H9 (cell line): ENCODE measurements around the gene TMC2. TPM values are rescaled to one million over a fixed set of nuclear protein-coding genes. Genes with fewer than 3 reads are reported as not detected.

Source experiments
- DNase-seq: peaks from one replicate; pipeline ENCODE4 v3.0.0-alpha.2; 2017
- H2AFZ ChIP-seq: one replicate; pipeline ENCODE4 v1.6.1; 2013; ENCODE audit warnings: mild to moderate bottlenecking, low read length, control low read depth, moderate library complexity
- H2AK5ac ChIP-seq: 2 replicates; pipeline ENCODE4 v1.6.1; 2013; ENCODE audit warnings: low read length, control low read depth, mixed read lengths; ENCODE audit not compliant: insufficient read length
- H2BK120ac ChIP-seq: one replicate; pipeline ENCODE4 v1.6.1; 2013; ENCODE audit warnings: low read depth, mild to moderate bottlenecking, low read length, control low read depth, inconsistent platforms; ENCODE audit not compliant: poor library complexity, severe bottlenecking
- H2BK12ac ChIP-seq: 2 replicates; pipeline ENCODE4 v1.6.1; 2013; ENCODE audit warnings: low read length, control low read depth, mixed read lengths, low read depth; ENCODE audit not compliant: insufficient read length
- H2BK15ac ChIP-seq: 2 replicates; pipeline ENCODE4 v1.6.1; 2013; ENCODE audit warnings: low read depth, low read length, control low read depth
- H2BK20ac ChIP-seq: one replicate; pipeline ENCODE4 v1.6.1; 2013; ENCODE audit warnings: low read depth, mild to moderate bottlenecking, low read length, control low read depth, inconsistent platforms; ENCODE audit not compliant: poor library complexity, severe bottlenecking
- H2BK5ac ChIP-seq: 2 replicates; pipeline ENCODE4 v1.6.1; 2013; ENCODE audit warnings: low read length, control low read depth, mixed read lengths; ENCODE audit not compliant: insufficient read length
- H3K14ac ChIP-seq: 2 replicates; pipeline ENCODE4 v1.6.1; 2013; ENCODE audit warnings: low read length, control low read depth; ENCODE audit not compliant: insufficient read depth
- H3K18ac ChIP-seq: 2 replicates; pipeline ENCODE4 v1.6.1; 2013; ENCODE audit warnings: low read depth, mild to moderate bottlenecking, mixed read lengths, low read length, control low read depth; ENCODE audit not compliant: insufficient read length
- H3K23ac ChIP-seq: 2 replicates; pipeline ENCODE4 v1.6.1; 2013; ENCODE audit warnings: low read length, control low read depth, mixed read lengths, low read depth; ENCODE audit not compliant: insufficient read length
- H3K23me2 ChIP-seq: 2 replicates; pipeline ENCODE4 v1.6.1; 2013; ENCODE audit warnings: low read depth, mild to moderate bottlenecking, mixed read lengths, low read length, control low read depth; ENCODE audit not compliant: insufficient read length, poor library complexity, severe bottlenecking
- H3K27ac ChIP-seq: 2 replicates; pipeline ENCODE4 v1.5.1; 2013; ENCODE audit warnings: low read length, control low read depth, mixed read lengths, low read depth; ENCODE audit not compliant: insufficient read length
- H3K27me3 ChIP-seq: 2 replicates; pipeline ENCODE4 v1.6.1; 2013; ENCODE audit warnings: low read length, control low read depth, inconsistent platforms; ENCODE audit not compliant: insufficient read depth
- H3K4ac ChIP-seq: 2 replicates; pipeline ENCODE4 v1.6.1; 2013; ENCODE audit warnings: low read depth, mild to moderate bottlenecking, control low read depth, inconsistent platforms, low read length, moderate library complexity
- H3K4me1 ChIP-seq: 2 replicates; pipeline ENCODE4 v1.6.1; 2013; ENCODE audit warnings: low read length, control low read depth, inconsistent platforms; ENCODE audit not compliant: insufficient read depth
- H3K4me2 ChIP-seq: 2 replicates; pipeline ENCODE4 v1.6.1; 2013; ENCODE audit warnings: low read length, control low read depth, mixed read lengths; ENCODE audit not compliant: insufficient read length, insufficient read depth
- H3K56ac ChIP-seq: 2 replicates; pipeline ENCODE4 v1.6.1; 2013; ENCODE audit warnings: low read depth, mild to moderate bottlenecking, mixed read lengths, low read length, control low read depth; ENCODE audit not compliant: insufficient read length
- H3K79me1 ChIP-seq: 2 replicates; pipeline ENCODE4 v1.6.1; 2013; ENCODE audit warnings: low read depth, mild to moderate bottlenecking, moderate library complexity, low read length, control low read depth, inconsistent platforms; ENCODE audit not compliant: insufficient read depth, poor library complexity, severe bottlenecking
- H3K79me2 ChIP-seq: 2 replicates; pipeline ENCODE4 v1.6.1; 2013; ENCODE audit warnings: low read length, control low read depth, inconsistent platforms; ENCODE audit not compliant: insufficient read depth
- H3K9ac ChIP-seq: 2 replicates; pipeline ENCODE4 v1.6.1; 2013; ENCODE audit warnings: low read length, control low read depth, mixed read lengths; ENCODE audit not compliant: insufficient read length; ENCODE audit errors: extremely low read depth
- H3K9me3 ChIP-seq: one replicate; pipeline ENCODE4 v1.6.1; 2013; ENCODE audit warnings: low read depth, low read length, inconsistent platforms; ENCODE audit not compliant: control insufficient read depth
- H3T11ph ChIP-seq: one replicate; pipeline ENCODE4 v1.6.1; 2013; ENCODE audit warnings: mild to moderate bottlenecking, low read length, control low read depth, inconsistent platforms
- H4K20me1 ChIP-seq: one replicate; pipeline ENCODE4 v1.6.1; 2013; ENCODE audit not compliant: control insufficient read depth, insufficient read length, insufficient read depth
- H4K5ac ChIP-seq: 2 replicates; pipeline ENCODE4 v1.6.1; 2013; ENCODE audit warnings: low read depth, mild to moderate bottlenecking, mixed read lengths, low read length, control low read depth; ENCODE audit not compliant: insufficient read length
- H4K8ac ChIP-seq: replicated peaks from 2 replicates; pipeline ENCODE4 v1.6.1; 2013; ENCODE audit warnings: low read length, control low read depth, mixed read lengths, low read depth; ENCODE audit not compliant: insufficient read length
- H4K91ac ChIP-seq: 2 replicates; pipeline ENCODE4 v1.6.1; 2013; ENCODE audit warnings: low read depth, mild to moderate bottlenecking, moderate library complexity, mixed read lengths, low read length, control low read depth; ENCODE audit not compliant: insufficient read length
- H3K27ac Mint-ChIP-seq, 3 experiments: 2 replicates in 2 of 3; 3 replicates in 1 of 3; pipeline ENCODE4 v1.8.0; 2020 to 2021; ENCODE audit warnings: mixed read lengths in 3 of 3, mild to moderate bottlenecking in 1 of 3, moderate library complexity in 1 of 3
- H3K27me3 Mint-ChIP-seq: 2 replicates; pipeline ENCODE4 v1.8.0; 2021; ENCODE audit warnings: low read depth, mild to moderate bottlenecking, moderate library complexity, mixed read lengths
- H3K36me3 Mint-ChIP-seq, 3 experiments: 2 replicates in 2 of 3; 3 replicates in 1 of 3; pipeline ENCODE4 v1.8.0; 2020 to 2021; ENCODE audit warnings: low read depth in 3 of 3, mixed read lengths in 3 of 3; ENCODE audit not compliant: insufficient read depth in 1 of 3
- H3K4me1 Mint-ChIP-seq, 2 experiments: 2 replicates each; pipeline ENCODE4 v1.8.0; 2020; ENCODE audit warnings: mixed read lengths in 2 of 2
- H3K4me3 Mint-ChIP-seq, 2 experiments: 2 replicates in 1 of 2; 3 replicates in 1 of 2; pipeline ENCODE4 v1.8.0; 2020 to 2021; ENCODE audit warnings: mild to moderate bottlenecking in 2 of 2, mixed read lengths in 2 of 2, moderate library complexity in 1 of 2
- H3K9me3 Mint-ChIP-seq, 2 experiments: 2 replicates in 1 of 2; 3 replicates in 1 of 2; pipeline ENCODE4 v1.8.0; 2020; ENCODE audit warnings: mild to moderate bottlenecking in 2 of 2, mixed read lengths in 2 of 2, moderate library complexity in 1 of 2
- WGBS: extraction: QIAGEN DNeasy Blood & Tissue Kit; methylation state at CpG from one replicate; pipeline ENCODE4 v1.1.7; 2013; ENCODE audit warnings: missing lambda C conversion rate, low lambda C conversion rate, mixed read lengths; ENCODE audit not compliant: insufficient read length; ENCODE audit errors: extremely low coverage; 5-methylcytosine and 5-hydroxymethylcytosine counted together
- total RNA-seq: library from RNA; stranded (reverse); gene quantifications from 2 replicates; pipeline ENCODE4 v1.2.1, GENCODE V29; 2021
- TF ChIP-seq, protein P1 (sequence below): fragments of 200-600 bp; sonication (generic); conservative IDR thresholded peaks from 3 replicates; pipeline ENCODE4 v1.8.0; 2021; ENCODE audit warnings: antibody characterized with exemption, mild to moderate bottlenecking

Gene TMC2
- total RNA-seq, 1 experiment from 2014 or later, result not detected

DNA sequence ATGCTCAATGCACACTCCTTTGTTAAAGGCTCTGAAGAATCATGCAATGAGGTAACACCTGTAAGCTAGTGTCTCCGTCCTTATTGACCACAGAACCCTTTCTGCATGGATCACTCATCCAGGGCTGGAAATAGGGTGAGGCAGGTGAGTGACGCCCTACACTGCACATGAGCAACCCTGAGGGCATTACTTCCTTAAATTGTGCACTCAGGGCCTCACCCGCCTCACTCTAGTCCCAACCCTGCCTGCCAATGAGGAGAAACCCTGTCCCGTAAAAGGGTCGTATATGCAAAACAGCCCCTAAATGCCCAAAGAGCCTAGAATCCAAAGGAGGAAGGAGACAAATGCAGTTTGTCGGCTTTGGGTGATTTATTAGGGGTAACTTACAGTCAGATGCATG, 82.4 kb downstream of the TMC2 start:
- Histone ChIP-seq H3K9ac (no peak overlapping the region), H3K27ac (no peak overlapping the region), H3K18ac (no peak overlapping the region), H3K56ac (no peak overlapping the region), H2BK120ac (no peak overlapping the region), H3K23me2 (no peaks in the 10 kb centered on the region), H2BK15ac (no peak overlapping the region), H3K79me2 (no peaks in the 10 kb centered on the region), H4K5ac (no peak overlapping the region), H3T11ph (no peak overlapping the region), H2BK5ac (no peak overlapping the region), H2BK12ac (no peak overlapping the region), H2AK5ac (no peak overlapping the region), H4K20me1 (no peaks in the 10 kb centered on the region), H2BK20ac (no peak overlapping the region), H3K4me1 (no peaks in the 10 kb centered on the region), H3K27me3 (no peaks in the 10 kb centered on the region), H2AFZ (no peak overlapping the region), H3K23ac (no peak overlapping the region), H3K14ac (no peak overlapping the region), H3K9me3 (no peaks in the 10 kb centered on the region), H3K79me1 (no peaks in the 10 kb centered on the region), H4K91ac (no peak overlapping the region), H4K8ac (no peak overlapping the region), H3K4ac (no peak overlapping the region), H3K4me2 (no peak overlapping the region)
- DNase-seq, result no peak
- Mint-ChIP-seq H3K4me3 (no peak overlapping the region), H3K27me3 (peaks cover 48% of the 10 kb centered on the region), H3K36me3 (no peaks in the 10 kb centered on the region), H3K9me3 (peaks cover 2 to 3% of the 10 kb centered on the region in 2 experiments; a peak in 2 of 5 replicates), H3K4me1 (no peaks in the 10 kb centered on the region), H3K27ac (no peak overlapping the region; a peak in 1 of 7 replicates)
- WGBS, result no CpG with 5 or more reads among the region's 6 CpGs
- TF ChIP-seq, protein P1, sequence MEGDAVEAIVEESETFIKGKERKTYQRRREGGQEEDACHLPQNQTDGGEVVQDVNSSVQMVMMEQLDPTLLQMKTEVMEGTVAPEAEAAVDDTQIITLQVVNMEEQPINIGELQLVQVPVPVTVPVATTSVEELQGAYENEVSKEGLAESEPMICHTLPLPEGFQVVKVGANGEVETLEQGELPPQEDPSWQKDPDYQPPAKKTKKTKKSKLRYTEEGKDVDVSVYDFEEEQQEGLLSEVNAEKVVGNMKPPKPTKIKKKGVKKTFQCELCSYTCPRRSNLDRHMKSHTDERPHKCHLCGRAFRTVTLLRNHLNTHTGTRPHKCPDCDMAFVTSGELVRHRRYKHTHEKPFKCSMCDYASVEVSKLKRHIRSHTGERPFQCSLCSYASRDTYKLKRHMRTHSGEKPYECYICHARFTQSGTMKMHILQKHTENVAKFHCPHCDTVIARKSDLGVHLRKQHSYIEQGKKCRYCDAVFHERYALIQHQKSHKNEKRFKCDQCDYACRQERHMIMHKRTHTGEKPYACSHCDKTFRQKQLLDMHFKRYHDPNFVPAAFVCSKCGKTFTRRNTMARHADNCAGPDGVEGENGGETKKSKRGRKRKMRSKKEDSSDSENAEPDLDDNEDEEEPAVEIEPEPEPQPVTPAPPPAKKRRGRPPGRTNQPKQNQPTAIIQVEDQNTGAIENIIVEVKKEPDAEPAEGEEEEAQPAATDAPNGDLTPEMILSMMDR, result no peak
